ENCODE results near the gene BEND7.
"Not testable (repeated sequence)": the region's sequence is repeated elsewhere in the genome, so short reads cannot be mapped to it uniquely, and the experiment has no call there.

Gene BEND7

DNA sequence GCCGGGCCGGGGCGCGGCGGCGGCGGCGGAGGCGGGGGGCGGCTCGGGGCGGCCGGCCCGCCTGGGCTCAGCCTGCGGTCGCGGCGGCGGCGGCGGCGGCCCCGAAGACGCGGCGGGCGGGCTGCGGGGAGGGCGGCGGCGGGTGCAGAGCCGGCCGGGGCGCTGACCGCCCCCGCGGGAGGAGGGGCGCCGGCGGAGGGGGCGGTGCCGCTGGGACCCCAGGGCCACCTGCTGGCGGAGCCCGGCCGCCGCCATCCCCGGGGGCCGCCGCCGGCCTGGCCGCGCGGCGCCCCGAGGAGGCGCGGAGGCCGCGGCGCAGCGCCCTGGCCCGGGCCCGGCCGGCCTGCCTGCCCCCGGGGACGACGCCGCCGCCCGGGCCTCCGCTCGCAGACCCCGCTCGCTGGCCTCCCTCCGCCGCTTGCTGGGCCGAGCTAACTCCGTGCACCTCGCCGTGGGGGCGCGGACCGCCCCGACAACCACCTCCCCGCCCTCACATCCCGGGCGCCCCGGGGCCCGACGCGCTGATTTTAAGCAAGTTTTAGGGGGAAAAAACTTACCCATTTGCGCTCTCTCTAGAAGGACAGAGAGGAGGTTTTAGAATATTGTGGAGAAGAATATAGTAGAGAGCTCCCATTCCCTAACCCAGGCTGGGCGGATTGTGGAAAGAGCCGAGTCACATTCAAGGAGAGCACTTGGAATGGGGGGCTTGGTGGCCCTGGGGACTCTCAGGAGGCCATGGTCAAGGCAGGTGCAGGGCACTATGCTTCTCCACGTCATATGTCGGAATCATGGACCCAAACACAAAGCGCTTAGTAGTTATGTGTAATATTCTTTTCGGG lies at the start of gene BEND7:
Gene BEND7, minus strand, starts transcription at position 140 of the 839 bp plus-strand sequence. CDS start 481 bp downstream, outside the sequence.
- no peak for DNase-seq

DNA sequence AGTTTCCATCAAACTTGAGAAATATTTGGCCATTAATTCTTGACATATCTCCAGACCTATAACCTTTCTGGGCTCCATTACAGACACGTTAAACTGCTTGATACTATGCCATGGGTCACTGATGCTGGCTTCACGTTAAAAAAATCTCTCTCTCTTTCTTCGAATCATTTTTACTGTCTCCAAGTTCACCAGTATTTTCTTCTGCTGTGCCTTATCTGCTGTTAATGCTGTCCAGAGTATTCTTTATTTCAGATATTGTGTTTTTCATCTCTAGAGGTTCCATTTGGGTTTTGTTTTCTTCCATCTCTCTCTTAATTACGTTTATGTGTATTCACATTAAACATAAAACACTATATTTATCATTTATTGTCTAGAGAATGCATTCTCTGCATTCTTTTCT lies 45.1 kb upstream of the BEND7 start:
- DNase-seq, result no peak

DNA sequence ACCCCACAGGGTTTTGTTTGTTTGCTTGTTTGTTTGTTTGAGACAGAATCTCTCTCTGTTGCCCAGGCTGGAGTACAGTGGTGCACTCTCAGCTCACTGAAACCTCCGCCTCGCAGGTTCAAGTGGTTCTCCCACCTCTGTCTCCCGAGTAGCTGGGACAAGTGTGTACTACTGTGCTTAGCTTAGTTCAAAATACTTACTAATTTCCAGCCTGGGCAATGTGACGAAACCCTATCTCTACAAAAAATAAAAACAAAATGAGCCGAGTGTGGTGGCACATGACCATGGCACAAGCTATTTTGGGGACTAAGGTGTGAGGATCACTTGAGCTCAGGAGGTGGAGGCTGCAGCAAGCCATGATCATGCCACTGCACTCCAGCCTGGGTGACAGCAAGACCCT lies 42.7 kb upstream of the BEND7 start:
- no peak for DNase-seq

DNA sequence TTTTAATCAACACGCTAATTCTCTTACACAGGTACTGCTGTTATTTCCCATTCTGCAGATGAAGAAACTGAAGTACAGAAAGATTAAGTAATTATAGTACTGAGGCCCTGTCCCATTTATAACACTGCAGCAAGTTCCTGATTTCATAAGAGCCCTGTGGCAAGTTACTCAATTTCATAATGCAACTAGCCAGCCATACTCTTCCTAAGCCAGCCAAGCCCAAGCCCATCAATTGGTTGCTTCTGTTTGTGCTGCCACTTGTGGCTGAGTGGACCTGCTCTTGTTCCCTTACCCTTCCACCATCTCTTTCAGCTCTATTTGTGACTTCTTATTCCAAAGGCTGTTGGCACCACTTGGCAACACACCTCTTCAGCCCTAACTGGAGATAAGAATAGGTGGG lies 38.2 kb upstream of the BEND7 start:
- no peak for DNase-seq

DNA sequence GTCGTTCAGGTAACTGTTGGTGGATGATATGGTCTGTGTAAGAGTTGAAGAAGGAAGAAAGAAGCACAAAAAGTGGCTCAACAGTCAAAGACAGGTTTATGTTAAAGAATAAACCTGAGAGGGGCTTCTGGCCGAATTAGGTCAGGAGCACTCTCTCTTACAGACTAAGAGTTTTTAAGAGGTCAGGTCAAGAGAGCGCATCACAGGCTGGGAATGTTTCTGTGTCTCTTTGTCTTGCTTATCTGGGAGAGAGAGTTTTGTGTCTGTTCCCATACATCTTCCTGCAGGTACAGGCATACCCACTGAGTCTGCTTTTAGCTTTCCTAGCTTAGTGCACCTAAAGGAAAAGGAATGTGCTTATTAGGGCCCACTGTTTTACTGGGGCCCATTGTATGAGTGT lies 35.8 kb upstream of the BEND7 start:
- no peak for DNase-seq

DNA sequence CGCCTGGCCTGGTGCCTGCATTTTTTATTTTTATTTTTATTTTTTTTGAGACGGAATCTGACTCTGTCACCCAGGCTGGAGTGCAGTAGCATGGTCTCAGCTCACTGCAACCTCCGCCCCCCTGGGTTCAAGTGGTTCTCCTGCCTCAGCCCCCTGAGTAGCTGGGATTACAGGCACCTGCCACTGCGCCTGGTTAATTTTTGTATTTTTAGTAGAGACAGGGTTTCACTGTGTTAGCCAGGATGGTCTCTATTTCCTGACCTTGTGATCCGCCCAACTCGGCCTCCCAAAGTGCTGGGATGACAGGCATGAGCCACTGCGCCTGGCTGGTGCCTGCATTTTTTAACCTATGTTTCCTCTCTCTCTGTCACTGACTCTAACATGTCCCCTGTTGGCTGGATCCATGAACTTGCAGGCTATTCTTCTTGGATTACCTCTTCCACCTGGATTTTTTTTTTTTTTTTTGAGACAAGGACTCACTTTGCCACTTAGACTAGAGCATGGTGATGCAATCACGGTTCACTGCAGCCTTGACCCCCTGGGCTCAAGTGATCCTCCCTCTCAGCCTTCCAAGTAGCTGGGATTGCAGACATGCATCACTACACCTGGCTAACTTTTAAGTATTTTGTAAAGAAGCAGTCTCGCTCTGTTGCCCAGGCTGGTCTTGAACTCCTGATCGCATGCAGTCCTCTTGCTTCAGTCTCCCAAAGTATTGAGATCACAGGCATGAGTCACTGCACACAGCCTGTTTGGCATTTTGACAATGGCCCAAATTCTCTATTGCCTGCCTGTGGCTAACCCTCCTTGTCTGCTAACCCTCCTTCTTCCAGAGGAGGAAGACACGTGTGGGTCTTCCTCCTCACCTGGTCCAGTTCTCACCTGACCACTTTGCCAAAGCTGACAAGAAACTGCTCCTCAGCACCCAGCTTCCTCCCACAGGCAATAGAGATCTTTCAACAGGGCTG lies 34.9 kb upstream of the BEND7 start:
- no peak for DNase-seq

DNA sequence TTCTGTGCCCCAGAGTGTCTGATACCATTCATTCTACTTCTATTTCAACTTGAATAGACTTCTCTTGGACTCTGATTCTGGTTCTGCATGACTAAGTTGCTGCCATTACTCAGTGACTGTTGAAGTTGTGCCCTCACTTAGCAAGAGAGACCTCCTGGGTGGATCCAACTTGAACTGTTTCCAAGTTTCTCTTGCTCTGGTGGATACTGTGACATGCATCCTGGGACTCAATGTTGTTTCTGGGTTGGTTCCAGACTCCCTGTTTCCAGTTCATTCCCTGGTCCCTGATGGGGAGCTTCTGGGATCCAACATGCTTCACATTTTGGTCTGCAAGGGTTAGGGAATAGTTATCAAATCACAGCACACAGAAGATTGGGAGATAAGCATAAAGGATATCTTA lies 31.8 kb upstream of the BEND7 start:
- DNase-seq, result no peak

GRCh38 chr10:13559124-13559700 lies 30.4 kb upstream of the BEND7 start:
- no peak for DNase-seq

GRCh38 chr10:13555884-13556510 lies 27.2 kb upstream of the BEND7 start:
- DNase-seq, result no peak

DNA sequence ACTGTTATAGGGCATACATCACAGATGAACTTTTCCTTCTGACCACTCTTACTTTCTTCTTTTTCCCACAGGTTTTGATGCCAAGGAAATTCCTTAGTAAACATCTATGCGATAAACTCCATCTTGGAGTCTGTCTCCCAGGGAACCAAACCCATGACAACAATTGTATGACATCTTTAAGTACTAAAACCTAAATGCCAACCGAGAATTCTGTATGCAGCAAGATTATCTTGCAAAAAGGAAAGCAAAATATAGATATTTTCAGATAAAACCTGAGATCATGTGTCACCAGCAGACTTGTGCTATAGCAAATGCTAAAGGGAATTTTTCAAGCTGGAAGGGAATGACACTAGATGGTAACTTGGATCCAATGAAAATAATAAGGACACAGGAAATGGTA lies 22.0 kb upstream of the BEND7 start:
- DNase-seq, result no peak

- DNase-seq, result no peak
Measured at GRCh38 chr10:13542533-13542932, 13.7 kb upstream of the BEND7 start.

DNA sequence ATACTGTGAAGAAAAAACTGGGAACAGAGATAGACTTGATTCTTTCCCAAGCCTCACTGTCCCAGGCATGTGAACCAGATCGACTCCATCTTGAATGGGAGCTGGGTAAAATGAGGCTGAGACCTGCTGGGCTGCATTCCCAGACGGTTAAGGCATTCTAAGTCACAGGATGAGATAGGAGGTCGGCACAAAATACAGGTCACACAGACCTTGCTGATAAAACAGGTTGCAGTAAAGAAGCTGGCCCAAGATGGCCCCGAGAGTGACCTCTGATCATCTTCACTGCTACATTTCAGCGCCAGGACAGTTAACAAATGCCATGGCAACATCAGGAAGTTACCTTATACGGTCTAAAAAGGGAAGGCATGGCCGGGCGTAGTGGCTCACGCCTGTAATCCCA lies 9.2 kb upstream of the BEND7 start:
- not testable (repeated sequence) for DNase-seq

DNA sequence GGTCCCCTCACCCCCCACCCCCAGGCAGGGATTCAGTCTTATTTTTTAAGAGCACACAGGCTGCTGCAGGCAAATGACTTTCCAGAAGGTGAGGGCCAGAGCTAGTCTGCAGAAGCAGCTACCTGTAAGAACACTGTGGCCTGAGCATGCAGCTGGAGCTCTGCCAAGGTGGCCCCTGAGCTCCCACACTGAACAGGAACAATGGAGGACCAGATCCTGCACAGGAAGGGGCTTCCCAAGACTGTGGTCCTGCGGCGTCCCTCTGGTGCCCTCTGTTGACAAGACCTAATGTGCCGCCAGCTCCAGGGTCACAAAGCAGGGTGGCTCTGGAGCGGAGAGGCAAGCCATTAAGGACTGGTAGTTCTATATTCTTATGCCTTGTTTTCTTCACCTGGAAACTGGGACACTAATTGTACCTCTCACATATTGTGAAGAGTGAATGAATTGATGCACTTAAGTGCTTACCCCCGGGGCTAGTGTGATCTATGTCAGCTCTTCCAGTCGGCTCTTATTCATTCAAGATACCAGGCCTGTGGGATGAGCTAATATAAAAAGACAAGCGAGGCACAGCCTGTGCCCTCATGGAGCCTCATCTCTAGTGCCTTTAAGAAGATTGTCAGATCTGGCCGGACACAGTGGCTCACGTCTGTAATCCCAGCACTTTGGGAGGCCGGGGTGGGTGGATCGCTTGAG lies 8.0 kb upstream of the BEND7 start:
- no peak for DNase-seq

- no peak for DNase-seq
Measured at GRCh38 chr10:13535346-13535745, 6.5 kb upstream of the BEND7 start.

GRCh38 chr10:13529714-13529973 lies 830 bp upstream of the BEND7 start:
- DNase-seq, result no peak

- no peak for DNase-seq
Measured at GRCh38 chr10:13528123-13528874, 515 bp downstream of the BEND7 start.

DNA sequence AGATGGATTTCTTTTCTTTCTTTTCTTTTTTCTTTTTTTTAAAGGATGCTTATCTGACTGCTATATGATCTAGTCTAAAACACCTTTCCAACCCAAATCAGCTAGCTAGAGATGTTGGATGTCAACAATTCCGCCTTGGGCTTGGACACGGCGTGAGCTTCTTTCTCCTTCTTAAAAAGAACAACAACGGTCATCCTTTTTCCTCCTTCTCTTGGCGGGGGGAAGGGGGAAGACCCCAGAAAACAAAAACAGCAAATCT lies 1.0 kb downstream of the BEND7 start:
- no peak for DNase-seq

DNA sequence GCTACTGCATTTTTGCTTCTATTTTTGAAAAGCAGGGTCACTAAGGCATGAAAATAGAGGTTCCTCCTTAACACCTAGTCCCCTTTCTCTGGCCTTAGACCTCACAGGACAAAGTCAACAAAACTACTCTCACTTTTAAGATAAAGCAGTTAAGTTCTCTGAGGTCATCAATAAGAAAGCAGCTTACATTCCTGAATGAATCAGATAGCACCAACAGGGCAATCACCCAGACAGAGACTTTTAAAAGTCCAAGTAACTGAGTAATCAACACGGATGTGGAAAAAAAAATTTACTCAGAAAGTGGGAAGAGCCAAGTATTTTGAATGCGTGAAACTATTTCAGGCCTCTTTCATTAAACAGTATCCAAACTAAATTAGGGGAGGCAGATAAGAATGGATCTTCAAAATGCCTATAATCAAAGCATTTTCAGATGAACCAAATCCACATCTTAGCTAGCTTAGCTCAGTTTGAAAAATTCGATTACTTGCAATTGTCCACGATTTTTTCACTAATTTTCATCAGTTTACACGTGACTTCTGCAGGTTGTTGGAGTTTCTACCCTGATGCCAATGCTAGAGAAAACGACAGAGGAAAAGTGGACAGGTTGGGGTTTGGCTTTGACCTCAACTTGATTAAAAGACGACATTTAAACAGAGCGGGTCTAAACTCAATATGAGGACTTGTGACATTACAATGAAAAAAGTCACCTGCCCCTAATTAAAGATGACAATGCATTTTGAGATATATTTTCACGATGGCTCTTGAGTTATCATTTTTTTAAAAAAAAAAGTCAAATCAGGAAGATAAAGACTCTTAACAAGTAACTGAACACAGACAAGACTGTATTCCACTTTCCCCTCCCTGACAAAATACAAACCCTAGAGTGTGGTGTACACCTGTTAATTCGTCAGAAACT lies 1.6 kb downstream of the BEND7 start:
- DNase-seq, result no peak

DNA sequence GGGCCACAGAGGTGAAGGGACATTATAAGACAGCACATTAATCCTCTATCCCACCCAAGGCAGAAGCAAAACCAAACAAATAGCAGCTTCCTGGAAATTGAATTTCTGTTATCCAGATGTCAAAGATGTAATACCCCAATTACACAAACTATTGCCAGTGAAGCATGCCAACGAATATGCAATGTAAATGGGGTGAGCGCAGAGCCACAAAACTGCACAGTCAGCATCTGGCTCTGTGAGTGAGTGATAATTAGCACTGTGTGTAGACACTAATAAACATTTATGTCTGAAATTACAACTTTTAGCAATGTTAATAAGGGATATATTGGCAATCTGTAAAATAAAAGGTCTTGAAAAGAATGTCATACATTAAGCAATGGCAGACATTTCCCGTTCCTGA lies 3.2 kb downstream of the BEND7 start:
- DNase-seq, result no peak

GRCh38 chr10:13521026-13521425 lies 7.8 kb downstream of the BEND7 start:
- no peak for DNase-seq

GRCh38 chr10:13520194-13520593 lies 8.6 kb downstream of the BEND7 start:
- no peak for DNase-seq
